Ovary (tissue), 3 donors: ENCODE data around the gene EGR1.
A peak's percentile ranks its signal among the peaks of the same experiment; 100 is the strongest.

Experiments
- POLR2A ChIP-seq: fragments of 450-650 bp; IDR thresholded peaks from one replicate; pipeline ENCODE4 v1.6.1; 2017; ENCODE audit warnings: antibody characterized with exemption, mild to moderate bottlenecking, moderate library complexity
- TF ChIP-seq, protein P1 (sequence below), 3 donors: fragments of 450-650 bp in 2 of 3; fragments of 200-600 bp in 1 of 3; IDR thresholded peaks; one replicate each; pipeline versions ENCODE4 v1.5.1 to v1.8.0; 2016 to 2022; ENCODE audit warnings: antibody characterized with exemption in 3 of 3, mild to moderate bottlenecking in 1 of 3
- donor health status: DM: no; HTN: no; CAD: no.

DNA sequence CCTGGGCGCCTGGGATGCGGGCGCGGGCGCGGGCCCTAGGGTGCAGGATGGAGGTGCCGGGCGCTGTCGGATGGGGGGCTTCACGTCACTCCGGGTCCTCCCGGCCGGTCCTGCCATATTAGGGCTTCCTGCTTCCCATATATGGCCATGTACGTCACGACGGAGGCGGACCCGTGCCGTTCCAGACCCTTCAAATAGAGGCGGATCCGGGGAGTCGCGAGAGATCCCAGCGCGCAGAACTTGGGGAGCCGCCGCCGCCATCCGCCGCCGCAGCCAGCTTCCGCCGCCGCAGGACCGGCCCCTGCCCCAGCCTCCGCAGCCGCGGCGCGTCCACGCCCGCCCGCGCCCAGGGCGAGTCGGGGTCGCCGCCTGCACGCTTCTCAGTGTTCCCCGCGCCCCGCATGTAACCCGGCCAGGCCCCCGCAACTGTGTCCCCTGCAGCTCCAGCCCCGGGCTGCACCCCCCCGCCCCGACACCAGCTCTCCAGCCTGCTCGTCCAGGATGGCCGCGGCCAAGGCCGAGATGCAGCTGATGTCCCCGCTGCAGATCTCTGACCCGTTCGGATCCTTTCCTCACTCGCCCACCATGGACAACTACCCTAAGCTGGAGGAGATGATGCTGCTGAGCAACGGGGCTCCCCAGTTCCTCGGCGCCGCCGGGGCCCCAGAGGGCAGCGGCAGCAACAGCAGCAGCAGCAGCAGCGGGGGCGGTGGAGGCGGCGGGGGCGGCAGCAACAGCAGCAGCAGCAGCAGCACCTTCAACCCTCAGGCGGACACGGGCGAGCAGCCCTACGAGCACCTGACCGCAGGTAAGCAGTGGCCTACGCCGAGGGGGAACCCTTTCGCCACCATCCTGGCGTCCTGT, at the start of gene EGR1:
- peak; percentile 99 for TF ChIP-seq POLR2A
- TF ChIP-seq, protein P1, sequence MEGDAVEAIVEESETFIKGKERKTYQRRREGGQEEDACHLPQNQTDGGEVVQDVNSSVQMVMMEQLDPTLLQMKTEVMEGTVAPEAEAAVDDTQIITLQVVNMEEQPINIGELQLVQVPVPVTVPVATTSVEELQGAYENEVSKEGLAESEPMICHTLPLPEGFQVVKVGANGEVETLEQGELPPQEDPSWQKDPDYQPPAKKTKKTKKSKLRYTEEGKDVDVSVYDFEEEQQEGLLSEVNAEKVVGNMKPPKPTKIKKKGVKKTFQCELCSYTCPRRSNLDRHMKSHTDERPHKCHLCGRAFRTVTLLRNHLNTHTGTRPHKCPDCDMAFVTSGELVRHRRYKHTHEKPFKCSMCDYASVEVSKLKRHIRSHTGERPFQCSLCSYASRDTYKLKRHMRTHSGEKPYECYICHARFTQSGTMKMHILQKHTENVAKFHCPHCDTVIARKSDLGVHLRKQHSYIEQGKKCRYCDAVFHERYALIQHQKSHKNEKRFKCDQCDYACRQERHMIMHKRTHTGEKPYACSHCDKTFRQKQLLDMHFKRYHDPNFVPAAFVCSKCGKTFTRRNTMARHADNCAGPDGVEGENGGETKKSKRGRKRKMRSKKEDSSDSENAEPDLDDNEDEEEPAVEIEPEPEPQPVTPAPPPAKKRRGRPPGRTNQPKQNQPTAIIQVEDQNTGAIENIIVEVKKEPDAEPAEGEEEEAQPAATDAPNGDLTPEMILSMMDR (IDR thresholded peaks at IDR 0.05), result peak in 1 of 3 donors; percentile 15
